ENCODE data around the gene MIPOL1. TPM values are rescaled to one million over a fixed set of nuclear protein-coding genes. Genes with fewer than 3 reads are reported as not detected.

The MIPOL1 gene
- polyA plus RNA-seq, 6 donors from 2014 or later: not detected

DNA sequence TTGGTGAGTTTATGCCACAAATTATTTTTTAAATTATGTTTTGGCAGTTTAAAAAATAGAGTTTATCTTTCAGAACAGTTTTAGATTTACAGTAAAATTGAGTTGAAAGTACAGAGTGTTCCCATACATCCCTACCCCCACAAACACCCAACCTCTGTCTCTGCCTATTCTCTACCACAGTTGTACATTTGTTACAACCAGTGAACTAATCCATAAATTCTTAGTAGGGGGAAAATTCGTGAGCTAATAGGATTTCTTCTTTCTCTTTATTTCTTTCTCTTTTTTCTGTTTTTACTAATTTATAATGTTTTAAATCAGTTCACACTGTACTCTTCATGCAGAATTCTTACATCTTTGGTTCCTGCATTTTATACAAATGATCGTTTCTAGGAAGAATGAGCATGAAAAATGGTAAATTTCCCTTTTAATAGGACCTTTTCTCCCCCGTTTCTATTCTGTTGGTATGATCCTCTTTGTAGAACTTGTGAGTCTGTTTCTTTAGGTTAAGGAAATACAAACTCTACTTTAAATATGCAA lies 56.7 kb downstream of the MIPOL1 start:
- Mint-ChIP-seq H3K36me3 (no peaks in the 10 kb centered on the region), H3K4me3 (no peak overlapping the region), H3K27ac (no peak overlapping the region), H3K9me3 (no peaks in the 10 kb centered on the region), H3K27me3 (no peaks in the 10 kb centered on the region), H3K4me1 (no peaks in the 10 kb centered on the region)
- no peak for DNase-seq
- ATAC-seq (ENCODE audit: low read depth in 2 of 2): no peak

DNA sequence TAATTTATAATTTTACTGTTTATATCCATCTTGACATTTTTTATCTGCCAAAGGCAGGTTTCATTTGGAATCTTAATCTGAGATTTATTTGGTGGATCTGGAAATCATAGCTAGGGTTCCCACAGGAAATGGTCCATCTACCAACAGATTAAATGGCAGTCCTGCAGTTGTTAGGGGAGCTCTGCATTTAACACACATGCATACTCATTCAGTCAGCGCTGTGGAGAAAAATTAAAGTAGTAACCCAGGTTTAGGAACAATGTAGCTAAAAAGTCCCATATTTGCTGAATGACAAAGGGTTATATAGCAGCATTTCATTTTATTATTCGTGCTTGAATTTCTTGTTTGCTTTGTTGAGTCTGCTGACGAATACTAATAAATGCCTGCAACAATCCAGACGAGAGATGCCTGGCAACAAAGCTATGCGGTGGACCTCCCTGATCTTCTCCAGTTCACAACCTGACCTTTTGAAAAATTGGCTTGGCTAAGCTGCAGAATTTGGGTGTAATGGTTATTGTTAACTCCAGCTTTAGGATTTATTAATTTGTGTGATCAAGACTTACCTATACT lies 59.8 kb downstream of the MIPOL1 start:
- Mint-ChIP-seq H3K4me1 (no peaks in the 10 kb centered on the region), H3K36me3 (no peaks in the 10 kb centered on the region), H3K4me3 (no peak overlapping the region), H3K9me3 (no peaks in the 10 kb centered on the region), H3K27ac (no peak overlapping the region), H3K27me3 (peaks cover 0 to 4% (median 0%) of the 10 kb centered on the region in 3 donors)
- no peak for ATAC-seq (ENCODE audit: low read depth in 2 of 2)
- DNase-seq: no peak

DNA sequence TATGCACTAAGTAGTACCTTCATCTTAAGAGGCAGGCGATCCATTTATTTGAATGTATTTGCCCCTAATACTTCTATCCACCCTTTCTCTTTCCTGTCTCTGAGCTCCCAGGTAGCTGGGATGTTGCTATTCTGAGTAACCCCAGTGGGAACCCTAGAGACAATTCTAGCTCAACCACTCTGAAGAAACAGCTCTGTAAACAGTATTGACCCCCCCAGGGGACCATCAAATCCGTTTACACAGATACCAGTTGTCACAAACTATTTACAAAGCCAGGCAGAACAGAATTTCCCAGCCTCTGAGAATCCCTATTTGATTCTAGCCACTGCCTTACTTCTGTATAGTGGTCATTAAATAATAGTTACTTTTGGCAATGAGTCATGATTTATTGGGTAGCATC lies 64.9 kb downstream of the MIPOL1 start:
- Mint-ChIP-seq H3K4me1 (no peaks in the 10 kb centered on the region), H3K9me3 (peaks cover 0 to 4% (median 0%) of the 10 kb centered on the region in 7 donors), H3K27me3 (peaks cover 0 to 4% (median 0%) of the 10 kb centered on the region in 3 donors), H3K4me3 (no peak overlapping the region), H3K36me3 (no peaks in the 10 kb centered on the region), H3K27ac (no peak overlapping the region)
- ATAC-seq (ENCODE audit: low read depth in 2 of 2) (no peak), DNase-seq (no peak)

DNA sequence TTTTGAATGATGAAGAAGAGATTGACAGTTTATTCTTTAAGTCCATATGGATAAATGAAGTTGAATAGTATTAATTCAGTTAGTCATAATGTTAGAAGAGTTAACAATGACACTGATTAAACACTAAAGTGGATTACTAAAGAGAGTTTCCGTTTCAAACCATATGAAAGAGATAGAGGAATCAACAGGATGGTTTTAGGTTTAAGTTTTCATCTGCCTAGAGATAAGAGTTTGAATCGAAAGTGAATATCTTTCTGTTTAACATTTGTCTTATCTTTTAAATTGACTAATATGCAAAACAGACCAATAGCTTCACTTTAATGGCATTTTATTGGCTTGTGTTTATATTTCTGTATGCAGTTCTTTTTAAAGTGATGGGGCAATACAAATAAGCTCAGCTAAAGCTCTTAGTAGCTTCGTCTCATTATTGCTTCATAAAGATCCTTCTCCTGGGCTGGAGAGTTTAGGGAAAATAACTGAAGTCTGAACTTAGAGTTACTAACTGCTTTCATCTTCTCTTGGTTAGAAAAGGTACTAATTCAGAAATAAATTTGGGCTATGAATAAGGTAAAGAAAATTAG lies 66.0 kb downstream of the MIPOL1 start:
- Mint-ChIP-seq H3K9me3 (peaks cover 0 to 4% (median 0%) of the 10 kb centered on the region in 7 donors), H3K27me3 (peaks cover 0 to 4% (median 0%) of the 10 kb centered on the region in 3 donors), H3K4me3 (no peak overlapping the region), H3K36me3 (no peaks in the 10 kb centered on the region), H3K4me1 (no peaks in the 10 kb centered on the region), H3K27ac (no peak overlapping the region)
- no peak for ATAC-seq (ENCODE audit: low read depth in 2 of 2)
- no peak for DNase-seq

DNA sequence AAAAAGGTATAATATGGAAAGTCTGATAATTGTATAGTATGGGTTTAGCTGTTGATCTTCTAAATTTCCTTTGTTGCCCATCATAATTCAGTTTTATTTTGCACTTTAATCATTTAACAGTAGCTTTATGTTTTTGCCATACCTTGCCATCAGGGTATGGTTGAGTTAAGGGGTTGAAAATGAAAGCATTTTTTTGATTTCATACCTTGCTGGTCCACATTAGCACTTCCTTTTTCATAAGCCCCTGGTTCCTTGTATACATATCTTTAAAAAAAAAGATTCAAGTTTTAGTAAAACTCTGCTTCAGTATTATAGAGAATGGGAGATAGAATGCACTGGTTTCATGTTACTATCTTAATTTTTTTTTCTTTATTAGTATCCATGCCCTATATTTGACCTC lies 71.1 kb downstream of the MIPOL1 start:
- no peak overlapping the region for H3K4me3 Mint-ChIP-seq
- no peaks in the 10 kb centered on the region for H3K36me3 Mint-ChIP-seq
- no peak for DNase-seq
- H3K27ac Mint-ChIP-seq: no peak overlapping the region
- H3K4me1 Mint-ChIP-seq: no peaks in the 10 kb centered on the region
- H3K9me3 Mint-ChIP-seq: peaks cover 0 to 4% (median 0%) of the 10 kb centered on the region in 7 donors
- no peaks in the 10 kb centered on the region for H3K27me3 Mint-ChIP-seq
- ATAC-seq (ENCODE audit: low read depth in 2 of 2): no peak

DNA sequence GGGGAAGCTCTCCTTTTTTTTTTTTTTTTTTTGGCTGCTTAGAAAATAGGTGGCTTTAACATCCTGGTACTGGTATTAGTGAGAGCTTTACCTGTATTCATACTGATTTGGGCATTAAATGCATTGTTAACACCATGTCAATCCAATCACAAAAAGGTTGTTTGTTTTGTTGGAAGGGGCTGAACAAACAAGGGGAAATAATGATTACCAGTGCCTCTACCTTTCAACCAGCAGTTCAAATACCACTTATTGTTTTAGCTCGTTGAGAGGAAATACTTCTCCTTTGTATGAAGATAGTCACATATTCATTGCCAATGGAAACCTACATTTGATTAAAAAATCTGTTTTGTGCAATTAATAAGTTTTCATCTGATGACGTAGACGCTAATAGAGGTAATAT lies 72.9 kb downstream of the MIPOL1 start:
- no peak overlapping the region for H3K4me3 Mint-ChIP-seq
- H3K27ac Mint-ChIP-seq: no peak overlapping the region
- H3K36me3 Mint-ChIP-seq: no peaks in the 10 kb centered on the region

DNA sequence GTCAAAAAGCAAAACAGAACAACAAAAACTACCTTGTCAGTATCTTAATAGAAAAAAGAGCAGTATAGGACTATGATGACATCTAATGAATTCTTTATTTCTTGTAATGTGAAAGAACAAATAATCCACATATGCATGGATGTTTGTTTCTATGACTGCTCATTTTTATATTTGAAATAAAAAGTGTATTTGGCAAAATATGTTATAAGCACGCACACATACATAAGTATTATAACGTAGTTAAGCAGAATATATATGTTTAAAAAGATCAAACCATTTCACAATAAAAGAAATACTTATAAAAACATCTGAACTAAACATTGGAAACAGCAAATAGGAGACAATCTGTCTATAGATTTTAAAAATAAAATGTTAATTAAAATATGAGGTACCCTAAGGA lies 74.8 kb downstream of the MIPOL1 start:
- H3K36me3 Mint-ChIP-seq: no peaks in the 10 kb centered on the region
- no peak overlapping the region for H3K27ac Mint-ChIP-seq
- H3K4me3 Mint-ChIP-seq: no peak overlapping the region
- ATAC-seq (ENCODE audit: low read depth in 2 of 2) (no peak), DNase-seq (no peak)
- H3K4me1 Mint-ChIP-seq: no peaks in the 10 kb centered on the region
- peaks cover 0 to 2% (median 0%) of the 10 kb centered on the region in 7 donors for H3K9me3 Mint-ChIP-seq
- no peaks in the 10 kb centered on the region for H3K27me3 Mint-ChIP-seq

More for the DNA sequence above, 72.9 kb downstream of the MIPOL1 start:
- Mint-ChIP-seq H3K27me3 (no peaks in the 10 kb centered on the region), H3K9me3 (peaks cover 0 to 2% (median 0%) of the 10 kb centered on the region in 7 donors), H3K4me1 (no peaks in the 10 kb centered on the region)
- ATAC-seq (ENCODE audit: low read depth in 2 of 2) (no peak), DNase-seq (no peak)

DNA sequence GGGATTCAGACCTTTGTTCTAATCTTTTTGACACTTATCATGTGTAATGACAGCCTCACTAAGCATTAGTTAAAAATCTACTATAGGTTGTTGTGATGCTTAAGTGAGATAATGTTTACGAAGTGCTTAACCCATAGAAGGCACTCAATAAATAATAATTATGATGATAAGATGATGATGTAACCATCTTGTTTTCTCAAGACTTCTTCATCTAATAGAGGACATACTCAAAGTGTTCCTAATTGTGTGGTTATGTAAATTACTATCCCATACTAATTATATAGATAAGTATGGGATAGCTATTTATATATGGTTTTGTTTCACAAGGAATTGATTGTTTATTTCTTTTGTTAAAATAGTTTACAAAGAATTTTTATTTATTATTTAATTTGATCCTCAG lies 76.9 kb downstream of the MIPOL1 start:
- Mint-ChIP-seq H3K9me3 (peaks cover 0 to 2% (median 0%) of the 10 kb centered on the region in 7 donors), H3K27me3 (no peaks in the 10 kb centered on the region), H3K4me1 (no peaks in the 10 kb centered on the region), H3K4me3 (no peak overlapping the region), H3K27ac (no peak overlapping the region), H3K36me3 (no peaks in the 10 kb centered on the region)
- ATAC-seq (ENCODE audit: low read depth in 2 of 2): no peak
- DNase-seq: no peak

DNA sequence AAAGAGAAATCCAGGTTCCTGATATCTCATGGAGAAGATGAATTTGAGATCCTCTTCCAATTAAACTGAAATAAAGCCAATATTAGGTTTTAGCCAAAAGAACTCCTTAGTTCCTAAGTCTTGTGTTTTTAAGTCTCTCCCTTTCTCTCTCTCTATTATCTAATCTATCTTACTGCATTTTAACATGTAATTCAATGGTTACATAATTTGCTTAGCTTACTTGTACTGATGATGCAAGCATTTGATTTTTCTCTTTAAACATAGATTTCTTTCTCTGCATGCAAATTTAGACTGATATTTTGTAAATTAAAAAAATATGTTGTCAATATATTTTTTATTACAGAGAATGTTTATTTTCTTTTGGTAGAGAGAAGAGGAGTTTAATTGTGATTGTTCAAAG lies 78.2 kb downstream of the MIPOL1 start:
- Mint-ChIP-seq H3K9me3 (peaks cover 0 to 2% (median 0%) of the 10 kb centered on the region in 7 donors), H3K4me1 (no peaks in the 10 kb centered on the region), H3K36me3 (no peaks in the 10 kb centered on the region), H3K27me3 (no peaks in the 10 kb centered on the region), H3K27ac (no peak overlapping the region), H3K4me3 (no peak overlapping the region)
- ATAC-seq (ENCODE audit: low read depth in 2 of 2): no peak
- DNase-seq: no peak

DNA sequence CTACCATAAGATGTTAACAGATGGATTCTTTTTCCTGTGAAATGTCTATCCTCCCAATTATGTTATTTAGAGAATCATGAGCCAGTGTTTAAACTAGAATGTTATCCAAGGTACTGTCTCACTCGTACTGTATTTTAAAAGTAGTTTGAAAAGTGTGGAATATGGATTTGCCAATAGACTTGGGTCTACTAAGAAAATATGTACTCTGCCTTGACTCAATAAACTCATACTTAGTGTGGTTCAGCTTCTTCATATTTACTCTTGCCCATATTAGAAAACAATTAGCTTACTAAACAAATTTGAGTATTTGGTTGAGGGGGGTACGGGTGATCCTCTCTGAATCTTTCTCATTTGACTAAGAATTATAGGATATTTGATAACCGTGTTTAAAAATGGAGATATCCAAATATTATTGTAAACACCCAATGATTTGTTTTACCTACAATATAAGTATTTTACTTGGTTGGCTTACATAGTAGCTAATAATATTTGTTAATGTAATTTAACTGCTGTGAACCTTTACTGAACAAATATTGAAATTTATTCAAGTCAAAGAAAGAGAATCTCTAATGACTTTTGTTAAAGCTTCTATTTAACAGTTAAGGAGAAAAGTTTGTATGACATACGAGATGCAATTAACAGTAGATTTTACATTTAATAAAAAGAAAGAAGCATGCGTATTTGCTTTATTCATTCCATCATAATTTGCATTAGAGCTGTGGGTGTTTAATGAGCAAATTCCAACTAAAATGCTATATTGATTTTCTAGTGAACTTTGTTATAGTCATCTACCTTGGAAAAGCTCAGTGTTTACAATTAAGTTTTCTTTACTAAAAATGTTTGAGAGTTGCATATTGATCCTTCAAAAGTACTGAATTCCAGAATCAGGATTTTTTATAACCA lies 81.2 kb downstream of the MIPOL1 start:
- H3K9me3 Mint-ChIP-seq: peaks cover 0 to 4% (median 0%) of the 10 kb centered on the region in 7 donors
- no peaks in the 10 kb centered on the region for H3K4me1 Mint-ChIP-seq
- H3K36me3 Mint-ChIP-seq: no peaks in the 10 kb centered on the region
- DNase-seq (no peak), ATAC-seq (ENCODE audit: low read depth in 2 of 2) (no peak)
- no peaks in the 10 kb centered on the region for H3K27me3 Mint-ChIP-seq
- H3K4me3 Mint-ChIP-seq: no peak overlapping the region
- H3K27ac Mint-ChIP-seq: no peak overlapping the region

DNA sequence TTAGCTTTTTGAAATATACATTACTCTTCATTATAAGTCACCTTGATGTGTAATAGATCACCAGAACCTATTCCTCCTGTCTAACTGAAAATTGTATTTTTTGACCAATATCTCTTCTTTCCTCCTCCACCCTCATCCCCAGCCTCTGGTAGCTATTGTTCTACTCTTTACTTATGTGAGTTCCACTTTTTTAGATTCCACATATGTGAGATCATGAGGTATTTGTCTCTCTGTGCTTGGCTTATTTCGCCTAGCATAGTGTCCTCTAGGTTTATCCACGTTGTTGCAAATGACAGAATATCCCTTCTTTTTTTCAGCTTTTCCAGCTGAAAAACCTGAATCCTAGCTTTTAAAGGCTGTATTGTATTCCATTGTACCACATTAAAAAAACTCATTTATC lies 82.1 kb downstream of the MIPOL1 start:
- Mint-ChIP-seq H3K27me3 (no peaks in the 10 kb centered on the region), H3K36me3 (no peaks in the 10 kb centered on the region), H3K9me3 (peaks cover 0 to 4% (median 0%) of the 10 kb centered on the region in 7 donors), H3K4me1 (no peaks in the 10 kb centered on the region), H3K27ac (peak overlapping the region in 1 of 6 donors; percentile 27), H3K4me3 (no peak overlapping the region)
- no peak for DNase-seq
- no peak for ATAC-seq (ENCODE audit: low read depth in 2 of 2)

DNA sequence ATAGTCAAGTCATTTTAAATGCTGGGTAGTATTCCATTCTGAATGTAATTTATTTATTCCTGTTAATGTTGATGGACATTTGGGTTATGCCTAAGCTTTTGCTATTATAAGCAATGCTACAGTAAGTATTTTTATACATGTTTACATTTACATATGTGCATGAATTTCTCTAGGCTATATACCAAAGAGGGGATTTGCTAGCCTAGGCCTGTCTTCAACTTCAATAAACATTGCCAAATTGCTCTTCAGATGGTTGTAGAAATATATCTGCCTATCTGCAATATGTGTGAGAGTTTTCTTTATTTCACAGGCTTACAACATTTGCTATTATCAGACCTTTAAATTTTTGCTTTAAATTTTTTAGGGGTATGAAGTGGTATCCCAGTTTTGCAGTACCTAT lies 87.0 kb downstream of the MIPOL1 start:
- no peaks in the 10 kb centered on the region for H3K4me1 Mint-ChIP-seq
- H3K27me3 Mint-ChIP-seq: no peaks in the 10 kb centered on the region
- no peak for ATAC-seq (ENCODE audit: low read depth in 2 of 2)
- H3K4me3 Mint-ChIP-seq: no peak overlapping the region
- H3K9me3 Mint-ChIP-seq: peaks cover 0 to 4% (median 2%) of the 10 kb centered on the region in 7 donors
- no peak overlapping the region for H3K27ac Mint-ChIP-seq
- no peaks in the 10 kb centered on the region for H3K36me3 Mint-ChIP-seq
- DNase-seq: no peak

DNA sequence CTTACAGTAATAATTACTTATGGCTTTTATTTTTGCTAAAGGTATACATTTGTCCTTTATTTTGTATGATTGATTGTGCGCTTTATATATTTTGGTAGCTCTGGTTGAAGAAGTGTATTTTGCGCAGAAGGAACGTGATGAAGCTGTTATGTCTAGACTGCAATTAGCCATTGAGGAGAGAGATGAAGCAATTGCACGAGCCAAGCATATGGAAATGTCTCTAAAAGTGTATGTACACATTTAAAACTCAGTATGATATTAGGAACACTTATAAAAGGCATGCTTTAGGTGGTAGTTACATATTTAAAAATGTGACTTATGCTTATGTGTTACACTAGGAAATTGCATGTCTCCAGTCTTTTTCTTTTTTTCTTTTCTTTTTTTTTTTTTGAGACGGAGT lies 87.5 kb downstream of the MIPOL1 start:
- DNase-seq (no peak), ATAC-seq (ENCODE audit: low read depth in 2 of 2) (no peak)
- Mint-ChIP-seq H3K27me3 (no peaks in the 10 kb centered on the region), H3K36me3 (no peaks in the 10 kb centered on the region), H3K4me3 (no peak overlapping the region), H3K9me3 (peaks cover 0 to 4% (median 2%) of the 10 kb centered on the region in 7 donors), H3K27ac (no peak overlapping the region), H3K4me1 (no peaks in the 10 kb centered on the region)

DNA sequence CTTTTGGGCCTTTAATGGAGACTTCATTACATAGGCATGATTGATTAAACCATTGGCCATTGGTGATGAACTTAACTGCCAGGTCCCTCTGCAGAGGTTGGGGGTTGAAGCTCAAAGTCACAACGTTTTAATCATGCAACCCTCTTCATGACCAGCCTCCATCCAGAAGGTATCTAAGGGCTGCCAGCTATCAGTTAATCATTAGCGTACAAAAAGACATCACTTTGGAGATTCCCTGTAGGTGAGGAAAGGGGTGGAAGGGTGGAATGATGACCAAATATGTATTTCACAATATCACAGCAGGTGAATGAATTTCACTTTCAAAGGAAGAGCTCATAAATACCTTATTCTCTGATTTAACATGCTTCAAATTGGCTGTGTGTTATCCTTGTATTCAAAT lies 92.0 kb downstream of the MIPOL1 start:
- H3K4me1 Mint-ChIP-seq: no peaks in the 10 kb centered on the region
- no peaks in the 10 kb centered on the region for H3K27me3 Mint-ChIP-seq
- DNase-seq (no peak), ATAC-seq (ENCODE audit: low read depth in 2 of 2) (no peak)
- H3K27ac Mint-ChIP-seq: no peak overlapping the region
- H3K4me3 Mint-ChIP-seq: no peak overlapping the region
- no peaks in the 10 kb centered on the region for H3K36me3 Mint-ChIP-seq
- H3K9me3 Mint-ChIP-seq: peaks cover 2 to 8% (median 4%) of the 10 kb centered on the region in 7 donors

Data from naive B cell (primary cell).